ENCODE data around the gene TTLL13. TPM values are rescaled to one million over a fixed set of nuclear protein-coding genes. Genes with fewer than 3 reads are reported as not detected.
"Not testable (repeated sequence)": the region's sequence is repeated elsewhere in the genome, so short reads cannot be mapped to it uniquely, and the experiment has no call there.

TTLL13 gene
- total and polyA plus RNA-seq, 8 donors: 0.13 to 0.81 (median 0.31) TPM; not detected in 2

- intact Hi-C loops (cut with DNase I): no loop called here
- Histone ChIP-seq H3K27me3 (no peaks in the 10 kb centered on the region), H3K4me1 (no peaks in the 10 kb centered on the region), H3K9me3 (no peaks in the 10 kb centered on the region), H3K36me3 (no peaks in the 10 kb centered on the region), H3K4me3 (no peak overlapping the region), H3K27ac (no peak overlapping the region)
- no peak for DNase-seq
- peak; percentile 54 for ATAC-seq
- peak in 1 of 2 donors; percentile 15 for TF ChIP-seq CTCF (IDR thresholded peaks at IDR 0.05)
These were observed 37.3 kb downstream of the TTLL13 start for GRCh38 chr15:90286678-90287077.

- no peak overlapping the region for H3K4me3 ChIP-seq
- no peaks in the 10 kb centered on the region for H3K36me3 ChIP-seq
- ATAC-seq: no peak
- no peaks in the 10 kb centered on the region for H3K27me3 ChIP-seq
- no peaks in the 10 kb centered on the region for H3K4me1 ChIP-seq
- H3K27ac ChIP-seq: no peak overlapping the region
- no peak for DNase-seq
- H3K9me3 ChIP-seq: no peaks in the 10 kb centered on the region
- TF ChIP-seq CTCF (IDR thresholded peaks at IDR 0.05): peak in 1 of 2 donors; percentile 7
- intact Hi-C loops (cut with DNase I): no loop called here
These were observed 37.7 kb downstream of the TTLL13 start for GRCh38 chr15:90287101-90287500.

- TF ChIP-seq CTCF (IDR thresholded peaks at IDR 0.05): no peak
- no peak for ATAC-seq
- intact Hi-C loops (cut with DNase I): no loop called here
These were observed 38.6 kb downstream of the TTLL13 start for GRCh38 chr15:90287946-90288345.

GRCh38 chr15:90291679-90292356 lies 42.5 kb downstream of the TTLL13 start:
- no peak overlapping the region for H3K4me3 ChIP-seq
- no peaks in the 10 kb centered on the region for H3K9me3 ChIP-seq
- intact Hi-C loops (cut with DNase I): no loop called here
- no peaks in the 10 kb centered on the region for H3K36me3 ChIP-seq
- ATAC-seq: peak; percentile 44
- H3K27ac ChIP-seq: no peak overlapping the region
- peaks cover 0 to 9% of the 10 kb centered on the region in 2 donors for H3K4me1 ChIP-seq
- no peak for TF ChIP-seq CTCF (IDR thresholded peaks at IDR 0.05)
- H3K27me3 ChIP-seq: no peaks in the 10 kb centered on the region
- no peak for DNase-seq

More at GRCh38 chr15:90287946-90288345, 38.6 kb downstream of the TTLL13 start:
- DNase-seq: no peak
- no peaks in the 10 kb centered on the region for H3K27me3 ChIP-seq
- peaks cover 0 to under 1% of the 10 kb centered on the region in 2 donors for H3K4me1 ChIP-seq
- H3K4me3 ChIP-seq: no peak overlapping the region
- H3K27ac ChIP-seq: no peak overlapping the region
- no peaks in the 10 kb centered on the region for H3K36me3 ChIP-seq
- no peaks in the 10 kb centered on the region for H3K9me3 ChIP-seq

GRCh38 chr15:90293040-90293810 lies 43.9 kb downstream of the TTLL13 start:
- H3K36me3 ChIP-seq; H3K4me1 ChIP-seq; H3K27me3 ChIP-seq; H3K9me3 ChIP-seq; H3K27ac ChIP-seq; intact Hi-C loops (cut with DNase I); H3K4me3 ChIP-seq: not testable (repeated sequence)
- peak; percentile 80 for TF ChIP-seq CTCF (IDR thresholded peaks at IDR 0.05)
- ATAC-seq (peak; percentile 99), DNase-seq (peak; percentile 40 to 91 (median 82))
